GM10266 (cell line): ENCODE measurements around the gene GVQW3.

Experiments used
- DNase-seq: peaks from one replicate; pipeline ENCODE4 v3.0.0; 2012; ENCODE audit errors: extremely low spot score
- CTCF ChIP-seq: IDR thresholded peaks from 2 replicates; pipeline ENCODE4 v1.5.1; 2012; ENCODE audit warnings: mild to moderate bottlenecking, low read depth; ENCODE audit not compliant: control insufficient read depth, insufficient read depth; ENCODE audit errors: missing control alignments

Gene GVQW3

GRCh38 chr11:76380159-76380976, 755 bp upstream of the GVQW3 start:
- no peak for TF ChIP-seq CTCF
- peak; percentile 67 for DNase-seq

DNA sequence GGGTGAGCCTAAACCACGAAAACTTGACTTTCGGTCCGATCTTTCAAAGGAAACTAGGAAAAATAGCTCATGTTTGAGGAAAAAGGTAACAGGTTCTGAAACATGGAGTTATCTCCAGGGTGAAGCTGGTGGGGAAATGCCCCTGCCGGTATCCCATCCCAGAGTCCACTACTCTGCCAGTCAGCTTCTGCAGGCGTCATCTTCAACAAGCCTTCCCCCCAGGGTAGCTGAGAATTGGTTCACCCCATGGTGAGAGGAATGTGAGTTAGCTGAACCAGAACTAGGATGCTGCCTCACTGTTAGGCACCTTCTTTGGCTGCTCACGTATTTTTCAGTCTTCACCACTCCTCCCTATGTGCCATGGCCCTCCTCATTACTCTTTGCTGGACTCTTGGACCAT, 1.1 kb downstream of the GVQW3 start:
- no peak for TF ChIP-seq CTCF
- DNase-seq, result no peak

DNA sequence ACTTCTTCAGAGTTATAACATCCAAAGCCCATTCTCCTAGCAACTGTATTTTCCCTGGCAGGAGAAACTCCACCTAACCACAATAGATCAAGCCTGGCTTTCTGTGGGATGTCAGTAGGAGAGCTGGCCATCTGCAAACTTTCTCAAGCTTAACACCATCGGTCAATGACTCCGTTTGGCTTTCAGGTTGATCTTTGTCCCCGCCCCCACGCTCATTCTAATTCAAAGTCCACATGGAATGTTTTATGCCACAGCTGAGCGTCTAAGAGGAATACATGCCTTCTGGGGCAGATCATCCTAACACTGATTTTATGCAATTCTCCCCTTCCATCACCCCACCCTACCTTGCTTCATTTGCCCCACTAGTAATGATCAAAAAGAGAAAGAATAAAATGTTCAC, 4.8 kb downstream of the GVQW3 start:
- no peak for DNase-seq
- no peak for TF ChIP-seq CTCF

- no peak for TF ChIP-seq CTCF
Measured at GRCh38 chr11:76388408-76388807, 7.3 kb downstream of the GVQW3 start.

GRCh38 chr11:76391021-76391420, 9.9 kb downstream of the GVQW3 start:
- no peak for TF ChIP-seq CTCF
- no peak for DNase-seq

More at GRCh38 chr11:76388408-76388807, 7.3 kb downstream of the GVQW3 start:
- DNase-seq, result no peak

- DNase-seq, result no peak
- no peak for TF ChIP-seq CTCF
Measured at GRCh38 chr11:76391811-76392475, 10.8 kb downstream of the GVQW3 start.

DNA sequence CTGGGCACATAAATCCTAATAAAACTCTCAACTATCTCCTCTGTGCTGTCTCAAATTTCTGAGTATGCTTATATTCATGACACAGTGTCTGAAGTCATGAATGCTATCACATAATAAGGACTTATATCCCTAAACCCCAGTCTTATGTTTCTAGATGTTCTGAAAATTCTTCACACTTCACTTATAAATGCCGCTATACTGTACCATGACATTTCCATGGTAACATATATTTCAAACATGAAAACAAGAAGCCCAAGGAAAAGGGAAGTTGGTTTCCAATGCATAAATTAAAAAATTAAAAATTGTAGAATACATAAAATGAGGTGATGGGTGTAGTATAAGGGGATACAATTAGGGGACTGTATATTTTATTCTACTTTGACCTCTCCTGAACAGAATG, 11.7 kb downstream of the GVQW3 start:
- DNase-seq, result no peak
- no peak for TF ChIP-seq CTCF
